NCI-H146 treated with DMSO at 0.1 percent for 48 hours (cell line): ENCODE measurements around the gene SYTL3.

ENCODE experiments used
- DNase-seq: peaks from one replicate; lab custom pipeline; 2025; ENCODE audit not compliant: unreplicated experiment; lab: John Stamatoyannopoulos, UW

The SYTL3 gene

GRCh38 chr6:158770533-158771330 lies 120.9 kb downstream of the SYTL3 start:
- DNase-seq, result no peak

DNA sequence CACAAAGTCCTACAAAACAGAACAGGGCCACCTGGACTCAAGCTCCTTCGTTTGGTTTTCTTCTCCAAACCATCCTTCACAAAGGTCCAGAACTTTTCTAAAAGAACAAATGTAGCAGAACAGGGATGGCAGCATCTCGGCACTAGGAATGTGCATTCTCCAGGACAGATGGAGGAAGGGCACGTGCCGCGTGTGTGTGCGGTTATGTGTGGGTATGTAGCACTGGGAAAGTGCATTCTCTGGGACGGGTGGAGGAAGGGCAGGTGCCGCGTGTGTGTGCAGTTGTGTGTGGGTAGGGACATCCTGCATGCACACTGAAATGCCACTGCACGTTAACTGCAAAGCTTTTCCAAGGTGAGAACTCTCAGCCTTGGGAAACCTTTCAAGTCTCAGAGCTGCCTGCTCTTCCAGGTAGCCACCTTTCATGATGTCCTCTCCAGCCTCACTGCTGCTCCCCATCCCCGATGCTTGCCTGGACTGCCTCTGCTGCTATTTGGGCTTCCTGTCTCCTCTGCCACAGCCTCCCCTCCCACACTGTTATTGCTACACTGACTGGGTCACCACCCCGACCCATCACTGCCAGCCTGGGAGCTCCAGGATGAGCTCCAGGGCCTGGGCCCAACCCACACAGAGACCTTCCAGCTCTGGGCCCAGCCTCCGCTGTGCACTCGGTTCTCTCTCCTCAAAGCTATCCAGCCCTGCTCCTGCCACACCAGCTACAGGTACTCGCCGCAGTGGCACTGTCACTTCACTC lies 121.7 kb downstream of the SYTL3 start:
- DNase-seq, result no peak

DNA sequence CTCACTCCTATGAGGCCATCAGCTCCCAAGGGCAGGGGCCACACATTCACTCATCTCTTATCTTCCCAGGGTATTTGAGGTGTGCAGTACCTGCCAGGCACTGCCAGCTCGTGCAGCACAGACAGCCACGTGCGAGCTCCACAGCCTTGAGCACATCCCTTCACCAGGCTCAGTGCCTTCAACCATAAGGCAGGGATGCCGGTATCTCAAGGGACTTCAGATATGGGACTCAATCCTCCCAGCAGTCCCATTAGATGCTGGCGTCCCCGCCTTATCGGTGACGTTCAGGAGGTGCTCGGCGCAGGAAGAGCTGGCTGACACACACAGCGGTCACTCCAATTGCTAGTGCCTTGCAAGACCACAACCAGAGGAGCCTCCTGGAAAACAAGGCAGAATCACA lies 122.3 kb downstream of the SYTL3 start:
- DNase-seq, result no peak

DNA sequence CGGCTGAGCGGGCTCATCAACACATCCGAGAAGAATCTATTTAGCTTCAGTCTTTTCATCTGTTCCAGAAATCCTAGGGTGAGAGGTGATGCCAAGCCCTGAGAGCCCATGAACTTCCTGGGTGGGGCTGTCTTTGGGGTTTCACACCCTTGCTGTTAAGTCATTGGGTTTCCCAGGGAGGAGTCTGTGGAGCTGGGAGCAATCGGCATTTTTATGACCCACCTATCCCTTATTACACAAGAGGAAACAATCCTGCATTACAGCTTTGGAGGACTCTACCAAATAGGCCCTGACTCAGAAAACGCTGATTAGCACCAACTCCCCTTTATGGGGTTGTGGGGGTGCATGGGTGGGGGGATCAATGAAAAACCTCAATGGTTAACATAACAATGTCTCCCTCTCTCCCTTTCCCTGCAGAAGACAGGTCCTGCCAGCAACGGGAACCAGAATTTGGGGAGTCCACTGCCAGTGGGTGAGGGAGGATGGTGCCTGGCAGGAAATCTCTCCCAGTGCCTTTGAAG lies 123.1 kb downstream of the SYTL3 start:
- DNase-seq, result no peak

DNA sequence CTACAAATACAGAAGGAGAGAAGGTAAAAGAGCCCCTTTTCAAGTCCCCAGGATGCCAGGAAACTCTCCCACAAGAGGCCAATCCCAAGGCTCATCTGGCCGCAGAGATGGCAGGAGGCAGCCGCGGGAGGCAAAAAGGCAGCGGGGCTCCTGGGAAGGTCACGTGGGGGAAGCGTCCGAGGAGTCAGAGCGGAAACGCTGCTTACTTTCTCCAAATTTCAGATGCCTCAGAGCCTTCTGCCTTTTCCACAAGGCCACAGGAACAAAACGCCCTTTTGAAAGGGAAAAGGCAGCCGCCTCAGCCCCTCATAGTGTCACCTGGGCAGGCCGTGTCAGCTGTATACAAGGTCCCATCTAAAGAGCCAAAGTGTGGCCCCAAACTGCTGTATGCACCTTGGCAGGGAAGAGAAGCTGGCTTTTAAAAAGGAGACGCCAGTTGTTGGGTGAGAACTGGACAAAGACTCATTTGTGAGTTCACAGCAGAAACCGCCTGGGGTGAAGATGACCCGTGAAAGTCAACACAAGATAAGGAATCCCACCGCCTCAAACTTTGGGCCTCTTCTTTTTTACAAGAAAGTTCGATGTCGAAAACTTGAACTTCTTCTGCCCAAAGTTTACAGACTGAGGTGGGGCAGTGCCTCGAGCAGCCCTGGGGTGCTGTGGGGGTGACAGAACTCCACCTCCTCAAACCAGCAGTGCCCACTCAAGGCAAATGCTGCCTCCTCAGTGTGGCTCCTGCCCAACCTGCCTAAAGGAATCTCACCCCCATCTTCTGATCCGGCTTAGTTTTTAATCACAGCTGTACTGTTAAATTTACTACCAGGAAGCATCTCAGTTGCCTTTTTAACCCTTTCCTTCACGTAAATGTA lies 124.0 kb downstream of the SYTL3 start:
- DNase-seq, result no peak

DNA sequence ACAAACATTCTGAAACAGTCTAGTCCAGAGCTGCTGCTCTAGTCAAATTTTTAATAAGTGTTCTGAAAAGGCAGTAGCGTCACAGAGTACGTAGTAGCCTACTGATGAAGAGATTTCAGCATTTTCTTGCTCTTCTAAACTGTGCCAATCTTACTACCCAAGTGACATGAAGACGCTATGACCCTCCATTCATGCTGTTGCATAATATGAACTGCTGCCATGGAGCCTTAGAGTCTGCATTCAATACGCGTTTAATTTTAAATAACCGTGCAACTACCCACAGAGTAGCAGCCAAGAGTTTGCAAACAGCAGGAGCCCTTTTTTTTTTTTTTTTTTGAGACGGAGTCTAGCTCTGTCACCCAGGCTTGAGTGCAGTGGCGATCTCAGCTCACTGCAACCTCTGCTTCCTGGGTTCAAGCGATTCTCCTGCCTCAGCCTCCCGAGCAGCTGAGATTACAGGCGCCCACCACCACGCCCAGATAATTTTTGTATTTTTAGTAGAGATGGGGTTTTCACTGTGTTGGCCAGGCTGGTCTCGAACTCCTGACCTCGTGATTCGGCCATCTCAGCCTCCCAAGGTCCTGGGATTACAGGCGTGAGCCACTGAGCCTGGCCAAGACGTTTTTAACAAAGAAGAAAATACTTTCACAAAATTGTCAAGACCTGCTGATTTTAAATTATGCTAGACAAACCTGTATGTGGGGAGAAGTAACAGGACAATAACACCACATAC lies 125.0 kb downstream of the SYTL3 start:
- DNase-seq, result no peak

GRCh38 chr6:158775832-158776231 lies 126.0 kb downstream of the SYTL3 start:
- DNase-seq, result no peak

GRCh38 chr6:158776737-158777136 lies 126.9 kb downstream of the SYTL3 start:
- DNase-seq, result no peak

DNA sequence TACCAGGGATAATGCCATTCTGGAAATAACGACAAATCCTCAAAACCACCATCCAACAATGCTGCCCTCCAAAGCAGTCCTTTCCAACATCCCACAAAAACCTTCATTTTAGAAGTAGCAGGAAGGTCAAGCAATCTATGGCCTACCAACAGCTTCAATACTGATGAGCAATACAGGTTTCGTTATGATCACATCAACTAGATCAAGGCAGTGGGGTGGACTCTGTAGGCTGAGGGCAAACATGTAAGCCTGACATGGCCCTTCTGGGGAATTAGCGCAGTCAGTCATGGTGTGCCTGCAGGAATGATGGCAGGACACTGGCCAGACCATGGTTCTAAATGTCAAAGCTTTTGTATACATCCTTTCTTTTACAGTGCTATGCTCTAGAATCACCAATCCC lies 127.7 kb downstream of the SYTL3 start:
- no peak for DNase-seq

DNA sequence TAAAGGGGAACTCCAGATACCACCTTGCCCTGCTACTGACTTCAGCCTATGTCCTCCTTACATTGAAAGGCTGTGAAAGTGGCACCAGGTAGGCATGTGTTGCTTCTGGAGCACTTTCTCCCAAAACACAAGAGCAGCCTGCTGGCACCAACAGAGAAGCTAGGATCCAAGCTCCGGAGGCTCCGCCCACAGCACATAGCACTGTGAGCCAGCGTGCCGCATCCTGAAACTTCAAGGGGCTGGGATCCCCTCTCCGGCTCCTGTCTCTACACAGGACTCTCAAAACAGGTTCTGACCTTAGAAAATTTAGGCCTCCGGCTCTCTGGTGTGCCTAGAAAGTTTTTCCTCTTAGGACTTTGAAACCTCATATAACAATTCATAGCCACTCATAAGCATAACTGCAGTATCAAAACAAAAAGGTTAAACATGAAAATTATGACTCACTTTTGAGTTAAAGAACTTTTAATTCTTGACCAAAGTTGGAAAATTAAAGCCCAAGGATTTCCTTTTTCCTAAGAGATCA lies 128.2 kb downstream of the SYTL3 start:
- DNase-seq, result no peak

DNA sequence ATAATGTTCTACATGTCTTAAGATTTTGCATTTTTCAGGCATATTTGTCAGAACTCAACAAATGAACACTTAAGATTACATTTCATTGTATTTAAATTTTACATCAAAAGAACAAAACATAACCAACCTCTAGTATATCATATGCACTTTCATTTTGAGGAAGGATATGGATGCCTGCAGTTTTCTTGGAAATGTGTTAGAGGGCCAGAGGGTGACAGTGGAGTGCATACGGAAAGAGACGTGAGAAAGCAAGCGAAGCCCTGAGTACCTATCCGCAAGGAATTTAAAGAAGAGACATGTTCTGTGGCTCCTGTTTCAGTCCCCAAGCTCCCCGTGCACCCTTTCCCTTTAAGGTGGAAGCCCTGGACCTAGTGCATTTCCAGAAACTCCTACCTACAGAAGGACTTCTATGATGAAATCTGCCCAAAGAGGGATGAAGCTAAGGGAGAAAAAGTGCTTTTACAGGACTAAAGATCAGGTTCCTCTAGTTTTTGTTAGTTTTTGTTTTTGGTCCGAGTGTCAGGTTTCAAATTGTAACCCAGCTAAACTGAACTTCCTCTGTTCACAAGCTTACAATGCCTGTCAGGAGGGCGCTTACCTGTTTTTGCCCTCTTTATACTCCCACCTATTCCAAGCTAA lies 130.5 kb downstream of the SYTL3 start:
- no peak for DNase-seq

DNA sequence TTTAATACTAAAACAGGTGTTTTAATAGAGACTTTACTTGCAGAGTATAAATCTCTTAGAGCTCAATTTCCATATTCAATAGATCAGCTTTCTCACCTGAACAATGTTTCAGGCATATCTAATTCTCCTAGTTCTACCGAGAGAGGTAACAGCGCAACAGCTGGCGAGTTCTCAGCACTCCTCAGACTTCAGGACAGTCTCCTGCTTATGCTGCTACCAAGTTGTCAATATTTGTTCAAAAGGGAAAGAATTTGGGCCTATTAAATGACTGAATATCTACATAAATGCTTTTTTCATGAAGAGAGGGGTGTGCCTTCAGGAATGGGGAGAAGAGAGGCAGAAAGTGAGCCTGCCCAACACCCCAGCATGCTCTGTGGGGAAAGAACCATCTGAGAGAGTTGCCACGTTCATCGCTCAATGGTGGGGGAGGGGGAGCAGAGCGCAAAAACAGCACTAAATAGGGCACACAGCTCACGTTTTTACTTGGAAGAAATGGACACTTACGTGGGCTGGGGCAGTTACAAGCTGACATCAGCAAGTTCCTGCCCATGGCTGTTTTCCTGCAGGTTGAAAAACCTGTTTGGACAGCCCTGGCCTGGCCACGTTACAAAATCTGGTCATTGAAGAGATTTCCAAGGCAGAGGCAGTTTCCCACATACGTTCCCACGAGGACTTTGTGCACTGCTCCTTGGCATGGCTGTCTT lies 131.3 kb downstream of the SYTL3 start:
- DNase-seq, result no peak

DNA sequence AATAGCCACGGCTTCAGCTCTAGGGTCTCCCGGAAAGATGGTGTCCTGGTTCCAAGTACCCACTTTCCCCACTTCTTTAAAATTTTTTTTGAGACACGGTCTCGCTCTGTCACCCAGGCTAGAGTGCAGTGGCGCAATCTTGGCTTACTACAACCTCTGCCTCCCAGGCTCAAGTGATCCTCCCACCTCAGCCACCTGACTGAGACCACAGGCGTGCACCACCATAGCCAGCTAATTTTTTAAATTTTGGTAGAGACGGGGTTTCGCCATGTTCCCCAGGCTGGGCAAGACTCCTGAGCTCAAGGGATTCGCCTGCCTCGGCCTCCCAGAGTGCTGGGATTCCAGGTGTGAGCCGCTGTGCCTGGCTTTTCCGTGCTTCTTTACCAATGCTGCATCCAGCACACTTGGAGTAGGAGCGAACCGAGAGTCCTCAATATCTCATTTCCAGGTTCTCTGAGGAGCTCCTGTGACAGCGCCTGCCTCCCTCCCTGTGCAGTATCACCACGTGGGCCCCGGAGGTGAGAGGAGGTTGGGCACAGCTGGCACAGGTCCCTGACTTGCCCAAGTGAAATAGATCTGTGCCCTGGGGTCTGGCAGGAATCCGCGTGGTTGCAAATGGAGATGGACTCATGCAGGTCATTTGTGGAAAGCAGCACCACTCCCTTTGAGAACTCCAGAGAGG lies 132.0 kb downstream of the SYTL3 start:
- no peak for DNase-seq

GRCh38 chr6:158782432-158783166 lies 132.7 kb downstream of the SYTL3 start:
- no peak for DNase-seq

DNA sequence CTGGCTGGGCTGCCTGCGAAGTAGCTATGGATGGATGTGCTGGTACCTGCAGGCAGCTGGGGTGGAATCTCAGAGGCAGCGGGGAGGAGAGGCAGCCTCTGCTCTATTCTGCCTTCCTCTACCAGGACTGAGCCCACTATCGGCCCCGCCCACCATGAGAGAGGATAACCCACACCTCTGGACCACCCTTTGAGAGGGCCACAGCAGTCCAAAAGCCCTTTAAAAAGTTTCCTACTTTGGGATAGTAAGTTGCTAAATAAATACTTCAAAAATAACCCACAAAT lies 133.3 kb downstream of the SYTL3 start:
- no peak for DNase-seq

- no peak for DNase-seq
These were observed 134.0 kb downstream of the SYTL3 start for GRCh38 chr6:158783851-158784250.

- no peak for DNase-seq
These were observed 134.7 kb downstream of the SYTL3 start for GRCh38 chr6:158784505-158784904.

DNA sequence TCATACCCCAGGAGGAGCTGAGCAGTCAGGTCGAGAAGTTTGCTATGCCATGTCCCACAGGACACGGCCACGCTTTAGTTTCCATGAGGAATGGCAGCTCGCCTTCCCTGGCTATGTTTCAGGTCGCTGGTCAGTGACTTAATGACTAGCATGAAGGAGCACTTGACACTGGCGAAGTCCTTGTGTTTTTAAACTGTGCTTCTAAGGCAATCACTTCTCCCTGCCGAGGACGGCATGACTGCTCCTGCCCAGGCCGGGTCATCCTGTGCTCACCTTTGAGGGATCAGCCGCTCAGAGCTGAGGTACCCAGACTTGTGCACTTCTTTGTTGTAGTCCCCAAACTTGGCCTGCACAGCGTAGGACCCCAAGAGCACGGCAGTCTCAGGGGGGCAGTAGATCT lies 135.2 kb downstream of the SYTL3 start:
- DNase-seq, result no peak
